Esophagus muscularis mucosa (tissue), 4 donors: ENCODE measurements around the gene GNG10. TPM values are rescaled to one million over a fixed set of nuclear protein-coding genes. Genes with fewer than 3 reads are reported as not detected.

Source experiments
- DNase-seq: peaks from one replicate; pipeline ENCODE4 v3.0.0-alpha.2; 2017; ENCODE audit errors: extremely low spot score
- H3K27ac ChIP-seq, 4 donors: fragments of 200-600 bp; sonication (generic); replicated peaks in 1 of 4; 1 replicate in 3 of 4; 2 replicates in 1 of 4; pipeline ENCODE4 v1.5.1; 2016 to 2019; ENCODE audit warnings: mild to moderate bottlenecking in 1 of 4
- H3K27me3 ChIP-seq, 4 donors: fragments of 200-600 bp; sonication (generic); one replicate each; pipeline versions ENCODE4 v1.5.1 to v1.6.0; 2016 to 2019
- H3K36me3 ChIP-seq, 4 donors: fragments of 200-600 bp; sonication (generic); one replicate each; pipeline ENCODE4 v1.5.1; 2016 to 2019
- H3K4me1 ChIP-seq, 4 donors: fragments of 200-600 bp; sonication (generic); one replicate each; pipeline ENCODE4 v1.5.1; 2016 to 2019
- H3K4me3 ChIP-seq, 4 donors: fragments of 200-600 bp; sonication (generic); 1 replicate in 2 of 4; 2 replicates in 2 of 4; pipeline ENCODE4 v1.5.1; 2016 to 2019; ENCODE audit warnings: mild to moderate bottlenecking in 4 of 4, moderate library complexity in 1 of 4
- H3K9me3 ChIP-seq, 4 donors: fragments of 200-600 bp; sonication (generic); 1 replicate in 3 of 4; 2 replicates in 1 of 4; pipeline ENCODE4 v1.5.1; 2016 to 2019
- EP300 ChIP-seq: sonication (generic); formaldehyde crosslinking; IDR thresholded peaks from one replicate; pipeline ENCODE4 v1.6.1; 2017; ENCODE audit warnings: antibody characterized with exemption
- POLR2A ChIP-seq: fragments of 450-650 bp; IDR thresholded peaks from one replicate; pipeline ENCODE4 v1.6.1; 2017; ENCODE audit warnings: antibody characterized with exemption, moderate library complexity, mild to moderate bottlenecking, low read depth
- POLR2AphosphoS5 ChIP-seq, 2 donors: sonication (generic); formaldehyde crosslinking; IDR thresholded peaks; one replicate each; pipeline ENCODE4 v1.6.1; 2017; ENCODE audit warnings: antibody characterized with exemption in 2 of 2
- WGBS: methylation state at CpG from one replicate; pipeline ENCODE4 v1.1.5; 2018; 5-methylcytosine and 5-hydroxymethylcytosine counted together
- intact Hi-C: fragments of 100-400 bp; cut with DNase I; formaldehyde crosslinking; loops from one replicate; pipeline ENCODE4 v1.15.1; 2023
- total RNA-seq, 4 donors: library from RNA; depleted of rRNA; stranded (reverse); fragments of >200 nt; gene quantifications; one replicate each; pipeline versions ENCODE4 v1.1.0 to v1.2.1, GENCODE V29; 2016
- TF ChIP-seq, protein P1 (sequence below), 3 experiments: fragments of 200-600 bp in 2 of 3; fragments of 450-650 bp in 1 of 3; sonication (generic) in 2 of 3; IDR thresholded peaks; one replicate each; pipeline ENCODE4 v1.5.1; 2017 to 2019; ENCODE audit warnings: antibody characterized with exemption in 3 of 3, mild to moderate bottlenecking in 2 of 3, moderate library complexity in 1 of 3

The GNG10 gene
- total RNA-seq, 4 donors from 2014 or later = 28.4 to 94.3 (median 66.1) TPM

DNA sequence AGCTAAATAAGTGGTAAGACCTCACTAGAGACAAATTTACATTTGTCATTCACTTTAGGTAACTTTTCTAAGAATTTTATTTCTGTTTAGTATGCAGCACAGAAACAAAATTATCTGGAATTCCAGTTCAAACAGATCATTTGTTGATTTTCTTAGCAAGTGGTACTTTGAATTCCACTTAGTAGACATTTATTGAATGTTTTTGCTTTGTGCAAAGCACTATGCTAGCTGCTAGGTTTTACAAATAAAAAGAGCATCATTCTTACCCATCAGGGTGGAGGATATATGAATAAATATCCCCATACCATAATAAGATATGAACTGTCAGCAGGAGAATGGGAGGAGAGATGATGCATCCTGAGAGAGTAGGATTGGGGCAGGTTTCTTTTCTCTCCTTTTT is 35.4 kb downstream of the GNG10 start:
- Histone ChIP-seq H3K36me3 (no peaks in the 10 kb centered on the region), H3K9me3 (no peaks in the 10 kb centered on the region), H3K4me1 (no peaks in the 10 kb centered on the region), H3K4me3 (no peak overlapping the region), H3K27me3 (no peaks in the 10 kb centered on the region), H3K27ac (no peak overlapping the region)
- TF ChIP-seq, protein P1, sequence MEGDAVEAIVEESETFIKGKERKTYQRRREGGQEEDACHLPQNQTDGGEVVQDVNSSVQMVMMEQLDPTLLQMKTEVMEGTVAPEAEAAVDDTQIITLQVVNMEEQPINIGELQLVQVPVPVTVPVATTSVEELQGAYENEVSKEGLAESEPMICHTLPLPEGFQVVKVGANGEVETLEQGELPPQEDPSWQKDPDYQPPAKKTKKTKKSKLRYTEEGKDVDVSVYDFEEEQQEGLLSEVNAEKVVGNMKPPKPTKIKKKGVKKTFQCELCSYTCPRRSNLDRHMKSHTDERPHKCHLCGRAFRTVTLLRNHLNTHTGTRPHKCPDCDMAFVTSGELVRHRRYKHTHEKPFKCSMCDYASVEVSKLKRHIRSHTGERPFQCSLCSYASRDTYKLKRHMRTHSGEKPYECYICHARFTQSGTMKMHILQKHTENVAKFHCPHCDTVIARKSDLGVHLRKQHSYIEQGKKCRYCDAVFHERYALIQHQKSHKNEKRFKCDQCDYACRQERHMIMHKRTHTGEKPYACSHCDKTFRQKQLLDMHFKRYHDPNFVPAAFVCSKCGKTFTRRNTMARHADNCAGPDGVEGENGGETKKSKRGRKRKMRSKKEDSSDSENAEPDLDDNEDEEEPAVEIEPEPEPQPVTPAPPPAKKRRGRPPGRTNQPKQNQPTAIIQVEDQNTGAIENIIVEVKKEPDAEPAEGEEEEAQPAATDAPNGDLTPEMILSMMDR (IDR thresholded peaks at IDR 0.05) = no peak
- no peak for TF ChIP-seq EP300
- TF ChIP-seq POLR2A = no peak
- TF ChIP-seq POLR2AphosphoS5 (IDR thresholded peaks at IDR 0.05) = no peak
- intact Hi-C loops = no loop called here
- DNase-seq = no peak

DNA sequence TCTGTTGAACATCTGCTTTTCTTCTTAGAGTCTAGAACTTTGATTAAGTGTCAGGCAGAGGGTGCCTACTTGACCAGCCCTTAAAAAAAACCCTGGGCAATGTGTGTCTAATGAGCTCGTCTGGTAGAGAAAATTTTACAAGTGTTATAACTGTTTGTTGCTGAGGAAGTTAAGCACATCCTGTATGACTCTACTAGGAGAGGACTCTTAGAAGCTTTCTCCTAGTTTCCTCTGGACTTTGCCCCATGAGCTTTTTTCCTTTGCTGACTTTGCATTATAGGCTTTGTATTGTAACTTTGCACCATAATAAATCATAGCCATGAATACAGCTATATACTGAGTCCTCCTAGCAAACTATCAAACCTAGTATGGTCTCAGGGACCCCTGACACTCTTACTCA is 39.4 kb downstream of the GNG10 start:
- Histone ChIP-seq H3K27me3 (no peaks in the 10 kb centered on the region), H3K4me3 (no peak overlapping the region), H3K9me3 (no peaks in the 10 kb centered on the region), H3K27ac (no peak overlapping the region), H3K36me3 (no peaks in the 10 kb centered on the region), H3K4me1 (no peaks in the 10 kb centered on the region)
- 63% methylated on average over 1 of the region's 1 CpG for WGBS
- TF ChIP-seq POLR2A = no peak
- TF ChIP-seq EP300 = no peak
- TF ChIP-seq POLR2AphosphoS5 (IDR thresholded peaks at IDR 0.05) = no peak
- TF ChIP-seq, protein P1 (IDR thresholded peaks at IDR 0.05) = no peak
- intact Hi-C loops = no loop called here
- DNase-seq = no peak

DNA sequence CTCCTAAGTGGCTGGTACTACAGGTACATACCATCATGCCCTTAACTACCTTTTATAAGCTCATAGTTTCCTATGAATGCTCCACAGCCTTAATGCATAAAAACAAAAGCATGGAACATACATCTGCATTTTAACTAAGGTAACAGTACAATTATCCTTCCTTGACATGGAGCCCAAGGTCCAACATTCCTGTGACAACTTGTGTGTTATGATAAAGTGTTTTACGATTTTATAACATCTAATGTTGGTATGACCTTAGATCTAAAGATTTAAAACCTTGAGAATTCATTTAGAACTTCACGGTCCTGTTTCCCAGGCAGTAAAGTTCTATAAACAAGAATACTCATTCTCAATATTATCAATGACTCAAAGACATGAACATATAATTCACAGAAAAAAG is 43.1 kb downstream of the GNG10 start:
- DNase-seq = no peak
- Histone ChIP-seq H3K27ac (no peak overlapping the region), H3K36me3 (no peaks in the 10 kb centered on the region), H3K27me3 (no peaks in the 10 kb centered on the region), H3K4me1 (no peaks in the 10 kb centered on the region), H3K9me3 (no peaks in the 10 kb centered on the region), H3K4me3 (no peak overlapping the region)
- intact Hi-C loops = no loop called here
- TF ChIP-seq POLR2AphosphoS5 (IDR thresholded peaks at IDR 0.05) (no peak), EP300 (no peak), POLR2A (no peak)
- TF ChIP-seq, protein P1 (IDR thresholded peaks at IDR 0.05) = no peak
- WGBS = 92% methylated on average over 2 of the region's 2 CpGs

DNA sequence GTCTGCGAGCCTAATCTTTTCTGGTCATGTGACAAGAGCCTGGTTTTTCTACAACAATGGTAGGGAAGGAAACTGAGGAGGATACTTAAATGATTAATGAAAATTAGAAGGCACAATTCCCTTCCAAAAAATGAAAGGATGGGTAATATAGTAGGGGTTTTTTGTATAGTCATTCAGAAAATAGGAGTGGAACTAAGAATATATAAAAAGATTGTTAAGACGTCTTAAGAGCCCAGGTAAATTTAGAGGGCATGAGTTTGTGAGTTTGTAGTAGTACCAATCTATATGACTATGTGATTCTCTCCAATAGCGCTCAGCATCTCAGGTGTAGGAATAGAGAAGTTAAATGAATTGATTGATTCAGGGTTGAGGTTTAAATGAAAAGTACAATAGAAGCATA is 50.1 kb downstream of the GNG10 start:
- H3K27me3 ChIP-seq = no peaks in the 10 kb centered on the region
- no peaks in the 10 kb centered on the region for H3K36me3 ChIP-seq
- intact Hi-C loops = no loop called here
- H3K4me3 ChIP-seq = no peak overlapping the region
- H3K9me3 ChIP-seq = no peaks in the 10 kb centered on the region
- WGBS = 95% methylated on average over 3 of the region's 3 CpGs
- no peak overlapping the region for H3K27ac ChIP-seq
- no peak for TF ChIP-seq EP300
- no peak for TF ChIP-seq POLR2A
- TF ChIP-seq POLR2AphosphoS5 (IDR thresholded peaks at IDR 0.05) = no peak
- TF ChIP-seq, protein P1 (IDR thresholded peaks at IDR 0.05) = no peak
- no peak for DNase-seq
- no peaks in the 10 kb centered on the region for H3K4me1 ChIP-seq

DNA sequence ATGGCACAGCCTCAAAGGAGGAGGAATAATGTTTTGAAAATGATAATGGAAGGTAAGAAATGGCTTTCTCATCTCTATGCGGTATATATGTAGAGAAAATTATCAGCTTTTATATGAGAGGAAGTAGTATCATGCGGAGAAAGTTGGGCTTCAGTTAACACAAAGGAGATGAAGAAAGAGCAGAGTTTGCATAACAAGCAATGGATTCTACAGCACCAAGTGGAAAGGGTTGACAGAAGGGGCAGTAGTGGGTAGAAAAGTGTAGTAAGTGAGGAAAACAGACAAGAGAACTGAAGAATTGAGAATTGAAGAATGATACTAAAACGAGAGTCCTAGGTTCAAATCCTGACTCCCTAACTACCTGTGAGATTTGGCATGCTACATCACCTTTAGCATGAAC is 51.0 kb downstream of the GNG10 start:
- TF ChIP-seq POLR2AphosphoS5 (IDR thresholded peaks at IDR 0.05) = no peak
- TF ChIP-seq POLR2A = no peak
- TF ChIP-seq EP300 = no peak
- TF ChIP-seq, protein P1 (IDR thresholded peaks at IDR 0.05) = no peak
- no peaks in the 10 kb centered on the region for H3K27me3 ChIP-seq

More for the DNA sequence above, 51.0 kb downstream of the GNG10 start:
- Histone ChIP-seq H3K4me1 (no peaks in the 10 kb centered on the region), H3K9me3 (no peaks in the 10 kb centered on the region), H3K36me3 (no peaks in the 10 kb centered on the region), H3K27ac (no peak overlapping the region), H3K4me3 (no peak overlapping the region)
- intact Hi-C loops = no loop called here
- DNase-seq = no peak
- WGBS = 97% methylated on average over 3 of the region's 3 CpGs
